GM12891 (cell line): ENCODE results near the gene DPH6.

ENCODE experiments used
- POLR2A ChIP-seq: IDR thresholded peaks from 2 replicates; pipeline ENCODE4 v1.6.1; 2011; ENCODE audit warnings: low read depth, low read length, control low read depth
- POLR2AphosphoS5 ChIP-seq: IDR thresholded peaks from 2 replicates; pipeline ENCODE4 v1.6.1; 2011; ENCODE audit warnings: low read depth, low read length, control low read depth
- POU2F2 ChIP-seq: IDR thresholded peaks from 2 replicates; pipeline ENCODE4 v1.6.1; 2011; ENCODE audit warnings: low read depth, mild to moderate bottlenecking, control low read depth, low read length, moderate library complexity
- SPI1 ChIP-seq: IDR thresholded peaks from 2 replicates; pipeline ENCODE4 v1.6.1; 2011; ENCODE audit warnings: low read depth, low read length, control low read depth
- TAF1 ChIP-seq: IDR thresholded peaks from 2 replicates; pipeline ENCODE4 v1.6.1; 2011; ENCODE audit warnings: low read depth, low read length, control low read depth

DNA sequence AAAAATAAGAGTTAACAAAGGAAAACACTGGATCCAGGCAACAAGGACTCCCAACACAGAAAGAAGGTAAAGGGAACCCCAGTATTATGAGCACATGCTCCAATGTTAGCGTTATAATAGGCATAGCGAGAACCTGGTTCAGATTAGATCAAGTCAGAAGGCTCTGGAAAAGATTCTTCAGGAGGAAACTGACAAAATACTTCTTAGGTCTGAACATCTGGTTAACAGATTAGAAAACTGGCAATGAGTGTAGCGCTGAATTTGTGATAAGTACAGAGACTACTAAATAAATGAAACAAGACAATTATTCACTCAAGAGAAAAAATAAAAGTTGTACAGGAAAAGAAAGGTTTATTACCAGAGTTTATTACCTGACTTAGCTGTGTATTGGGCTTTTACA, 146.1 kb downstream of the DPH6 start:
- TF ChIP-seq POLR2A (no peak), TAF1 (no peak), POU2F2 (no peak), POLR2AphosphoS5 (no peak), SPI1 (no peak)
